HCT116 (cell line): ENCODE data around the gene OFD1.

Experiments
- FOSL1 ChIP-seq: IDR thresholded peaks from 2 replicates; pipeline ENCODE4 v1.6.1; 2012; ENCODE audit warnings: low read depth
- JUND ChIP-seq: IDR thresholded peaks from 2 replicates; pipeline ENCODE4 v1.6.1; 2012
- RAD21 ChIP-seq: IDR thresholded peaks from 2 replicates; pipeline ENCODE4 v1.6.1; 2012; ENCODE audit warnings: low read depth, mild to moderate bottlenecking
- SIN3A ChIP-seq: IDR thresholded peaks from 2 replicates; pipeline ENCODE4 v1.6.1; 2012; ENCODE audit warnings: low read depth
- SP1 ChIP-seq: IDR thresholded peaks from 2 replicates; pipeline ENCODE4 v1.6.1; 2012; ENCODE audit warnings: low read depth
- YY1 ChIP-seq: IDR thresholded peaks from 2 replicates; pipeline ENCODE4 v1.6.1; 2011; ENCODE audit warnings: low read length, low read depth, moderate library complexity, mild to moderate bottlenecking; ENCODE audit not compliant: insufficient replicate concordance; ENCODE audit errors: extremely low read depth
- TF ChIP-seq, protein P1 (sequence below), 3 experiments: fragments of 200-600 bp in 1 of 3; sonication (generic) in 1 of 3; IDR thresholded peaks in 2 of 3; conservative IDR thresholded peaks in 1 of 3; 2 replicates each; pipeline ENCODE4 v1.5.1; 2012 to 2017; ENCODE audit warnings: low read depth in 2 of 3, low read length in 2 of 3, antibody characterized with exemption in 1 of 3, borderline replicate concordance in 1 of 3, control low read depth in 1 of 3, mild to moderate bottlenecking in 1 of 3, mixed read lengths in 1 of 3, mixed run types in 1 of 3, moderate library complexity in 1 of 3; ENCODE audit not compliant: insufficient read depth in 1 of 3
- TF ChIP-seq, protein P2 (sequence below): IDR thresholded peaks from 2 replicates; pipeline ENCODE4 v1.6.1; 2012; ENCODE audit warnings: low read depth
- TF ChIP-seq, protein P3 (sequence below): IDR thresholded peaks from 2 replicates; pipeline ENCODE4 v1.6.1; 2012
- TF ChIP-seq, protein P4 (sequence below): IDR thresholded peaks from 2 replicates; pipeline ENCODE4 v1.6.1; 2012

DNA sequence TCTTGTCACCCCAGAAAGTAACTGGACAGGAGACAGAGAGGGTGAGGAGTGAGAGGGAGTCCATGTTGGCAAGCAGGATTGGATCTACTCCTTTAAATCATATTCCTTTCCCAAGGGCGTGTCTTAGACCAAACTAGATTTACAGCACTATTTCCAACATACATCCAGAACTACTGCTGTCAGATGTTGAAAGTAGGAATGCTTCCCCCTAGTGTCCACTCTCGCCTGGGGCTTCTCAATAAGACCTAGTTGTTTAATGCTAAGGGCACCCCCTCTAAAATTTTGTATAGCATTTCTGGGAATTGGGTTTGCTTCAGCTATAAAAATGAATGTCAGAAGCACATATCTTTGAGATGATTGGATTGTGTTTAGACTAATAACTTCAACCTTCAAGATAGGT, 13.3 kb downstream of the OFD1 start:
- TF ChIP-seq JUND: no peak
- TF ChIP-seq, protein P1, sequence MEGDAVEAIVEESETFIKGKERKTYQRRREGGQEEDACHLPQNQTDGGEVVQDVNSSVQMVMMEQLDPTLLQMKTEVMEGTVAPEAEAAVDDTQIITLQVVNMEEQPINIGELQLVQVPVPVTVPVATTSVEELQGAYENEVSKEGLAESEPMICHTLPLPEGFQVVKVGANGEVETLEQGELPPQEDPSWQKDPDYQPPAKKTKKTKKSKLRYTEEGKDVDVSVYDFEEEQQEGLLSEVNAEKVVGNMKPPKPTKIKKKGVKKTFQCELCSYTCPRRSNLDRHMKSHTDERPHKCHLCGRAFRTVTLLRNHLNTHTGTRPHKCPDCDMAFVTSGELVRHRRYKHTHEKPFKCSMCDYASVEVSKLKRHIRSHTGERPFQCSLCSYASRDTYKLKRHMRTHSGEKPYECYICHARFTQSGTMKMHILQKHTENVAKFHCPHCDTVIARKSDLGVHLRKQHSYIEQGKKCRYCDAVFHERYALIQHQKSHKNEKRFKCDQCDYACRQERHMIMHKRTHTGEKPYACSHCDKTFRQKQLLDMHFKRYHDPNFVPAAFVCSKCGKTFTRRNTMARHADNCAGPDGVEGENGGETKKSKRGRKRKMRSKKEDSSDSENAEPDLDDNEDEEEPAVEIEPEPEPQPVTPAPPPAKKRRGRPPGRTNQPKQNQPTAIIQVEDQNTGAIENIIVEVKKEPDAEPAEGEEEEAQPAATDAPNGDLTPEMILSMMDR (IDR thresholded peaks at IDR 0.05 in 2 of 3, conservative IDR thresholded peaks at IDR 0.05 in 1 of 3; ENCODE audit: borderline replicate concordance in 1 of 3, insufficient read depth in 1 of 3, low read depth in 2 of 3, low read length in 2 of 3): peak; percentile 31 to 50 (median 34); a peak in 4 of 6 replicates
- no peak for TF ChIP-seq SIN3A
- TF ChIP-seq, protein P2, sequence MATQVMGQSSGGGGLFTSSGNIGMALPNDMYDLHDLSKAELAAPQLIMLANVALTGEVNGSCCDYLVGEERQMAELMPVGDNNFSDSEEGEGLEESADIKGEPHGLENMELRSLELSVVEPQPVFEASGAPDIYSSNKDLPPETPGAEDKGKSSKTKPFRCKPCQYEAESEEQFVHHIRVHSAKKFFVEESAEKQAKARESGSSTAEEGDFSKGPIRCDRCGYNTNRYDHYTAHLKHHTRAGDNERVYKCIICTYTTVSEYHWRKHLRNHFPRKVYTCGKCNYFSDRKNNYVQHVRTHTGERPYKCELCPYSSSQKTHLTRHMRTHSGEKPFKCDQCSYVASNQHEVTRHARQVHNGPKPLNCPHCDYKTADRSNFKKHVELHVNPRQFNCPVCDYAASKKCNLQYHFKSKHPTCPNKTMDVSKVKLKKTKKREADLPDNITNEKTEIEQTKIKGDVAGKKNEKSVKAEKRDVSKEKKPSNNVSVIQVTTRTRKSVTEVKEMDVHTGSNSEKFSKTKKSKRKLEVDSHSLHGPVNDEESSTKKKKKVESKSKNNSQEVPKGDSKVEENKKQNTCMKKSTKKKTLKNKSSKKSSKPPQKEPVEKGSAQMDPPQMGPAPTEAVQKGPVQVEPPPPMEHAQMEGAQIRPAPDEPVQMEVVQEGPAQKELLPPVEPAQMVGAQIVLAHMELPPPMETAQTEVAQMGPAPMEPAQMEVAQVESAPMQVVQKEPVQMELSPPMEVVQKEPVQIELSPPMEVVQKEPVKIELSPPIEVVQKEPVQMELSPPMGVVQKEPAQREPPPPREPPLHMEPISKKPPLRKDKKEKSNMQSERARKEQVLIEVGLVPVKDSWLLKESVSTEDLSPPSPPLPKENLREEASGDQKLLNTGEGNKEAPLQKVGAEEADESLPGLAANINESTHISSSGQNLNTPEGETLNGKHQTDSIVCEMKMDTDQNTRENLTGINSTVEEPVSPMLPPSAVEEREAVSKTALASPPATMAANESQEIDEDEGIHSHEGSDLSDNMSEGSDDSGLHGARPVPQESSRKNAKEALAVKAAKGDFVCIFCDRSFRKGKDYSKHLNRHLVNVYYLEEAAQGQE: no peak
- peak; percentile 57 for TF ChIP-seq RAD21
- no peak for TF ChIP-seq FOSL1
- TF ChIP-seq, protein P3, sequence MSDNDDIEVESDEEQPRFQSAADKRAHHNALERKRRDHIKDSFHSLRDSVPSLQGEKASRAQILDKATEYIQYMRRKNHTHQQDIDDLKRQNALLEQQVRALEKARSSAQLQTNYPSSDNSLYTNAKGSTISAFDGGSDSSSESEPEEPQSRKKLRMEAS: no peak
- no peak for TF ChIP-seq YY1
- TF ChIP-seq SP1: no peak
- TF ChIP-seq, protein P4, sequence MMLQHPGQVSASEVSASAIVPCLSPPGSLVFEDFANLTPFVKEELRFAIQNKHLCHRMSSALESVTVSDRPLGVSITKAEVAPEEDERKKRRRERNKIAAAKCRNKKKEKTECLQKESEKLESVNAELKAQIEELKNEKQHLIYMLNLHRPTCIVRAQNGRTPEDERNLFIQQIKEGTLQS: no peak
